ENCODE measurements around the gene NDUFS8. TPM values are rescaled to one million over a fixed set of nuclear protein-coding genes. Genes with fewer than 3 reads are reported as not detected.

The NDUFS8 gene
- total RNA-seq, 1 experiment from 2014 or later = 166 TPM

DNA sequence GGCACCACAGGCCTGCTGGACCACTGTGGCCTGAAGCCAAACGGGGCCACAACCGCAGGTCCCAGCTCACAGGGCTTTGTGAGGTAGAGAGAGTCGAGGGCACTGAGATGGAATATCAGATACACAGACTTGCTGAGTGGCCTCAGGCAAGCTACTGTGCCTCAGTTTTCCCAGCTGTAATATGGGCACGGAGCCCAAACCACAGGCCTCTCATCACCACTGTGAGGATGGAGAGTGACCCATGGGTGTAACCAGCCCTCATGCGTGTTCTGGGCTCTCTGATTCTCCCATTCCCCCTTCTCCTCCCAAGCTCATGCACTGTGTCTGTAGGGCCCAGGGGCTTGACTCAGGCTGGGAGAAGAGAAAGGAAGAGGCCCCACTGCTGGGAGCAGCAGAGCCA lies 30.8 kb upstream of the NDUFS8 start:
- H3K9me3 Mint-ChIP-seq (ENCODE audit: low read depth, unreplicated experiment) = peaks cover 3% of the 10 kb centered on the region
- no peak for DNase-seq
- CTCF ChIA-PET = no interaction called here
- H3K27me3 Mint-ChIP-seq (ENCODE audit: unreplicated experiment) = no peaks in the 10 kb centered on the region
- peaks cover 40% of the 10 kb centered on the region for H3K36me3 Mint-ChIP-seq (ENCODE audit: insufficient read depth, unreplicated experiment)
- intact Hi-C loops (cut with micrococcal nuclease; ENCODE audit: unreplicated experiment) = no loop called here
- TF ChIP-seq CTCF (IDR thresholded peaks at IDR 0.05; ENCODE audit: unreplicated experiment) = no peak
- H3K4me3 Mint-ChIP-seq (ENCODE audit: low read depth, unreplicated experiment) = no peak overlapping the region
- H3K4me1 Mint-ChIP-seq (ENCODE audit: low read depth, unreplicated experiment) = peaks cover 20% of the 10 kb centered on the region
- H3K27ac Mint-ChIP-seq (ENCODE audit: unreplicated experiment) = no peak overlapping the region
- no TSS peak for BruUV-seq (replicated peaks)

- H3K27ac Mint-ChIP-seq (ENCODE audit: unreplicated experiment) = no peak overlapping the region
- peak overlapping the region; percentile 77 for H3K4me3 Mint-ChIP-seq (ENCODE audit: low read depth, unreplicated experiment)
- no peak for TF ChIP-seq CTCF (IDR thresholded peaks at IDR 0.05; ENCODE audit: unreplicated experiment)
- DNase-seq = no peak
- peaks cover 14% of the 10 kb centered on the region for H3K4me1 Mint-ChIP-seq (ENCODE audit: low read depth, unreplicated experiment)
- CTCF ChIA-PET = no interaction called here
- no TSS peak for BruUV-seq (replicated peaks)
- H3K27me3 Mint-ChIP-seq (ENCODE audit: unreplicated experiment) = no peaks in the 10 kb centered on the region
- intact Hi-C loops (cut with micrococcal nuclease; ENCODE audit: unreplicated experiment) = no loop called here
- H3K36me3 Mint-ChIP-seq (ENCODE audit: insufficient read depth, unreplicated experiment) = peaks cover 29% of the 10 kb centered on the region
- H3K9me3 Mint-ChIP-seq (ENCODE audit: low read depth, unreplicated experiment) = no peaks in the 10 kb centered on the region
Measured at GRCh38 chr11:68002575-68002937, 27.9 kb upstream of the NDUFS8 start.

DNA sequence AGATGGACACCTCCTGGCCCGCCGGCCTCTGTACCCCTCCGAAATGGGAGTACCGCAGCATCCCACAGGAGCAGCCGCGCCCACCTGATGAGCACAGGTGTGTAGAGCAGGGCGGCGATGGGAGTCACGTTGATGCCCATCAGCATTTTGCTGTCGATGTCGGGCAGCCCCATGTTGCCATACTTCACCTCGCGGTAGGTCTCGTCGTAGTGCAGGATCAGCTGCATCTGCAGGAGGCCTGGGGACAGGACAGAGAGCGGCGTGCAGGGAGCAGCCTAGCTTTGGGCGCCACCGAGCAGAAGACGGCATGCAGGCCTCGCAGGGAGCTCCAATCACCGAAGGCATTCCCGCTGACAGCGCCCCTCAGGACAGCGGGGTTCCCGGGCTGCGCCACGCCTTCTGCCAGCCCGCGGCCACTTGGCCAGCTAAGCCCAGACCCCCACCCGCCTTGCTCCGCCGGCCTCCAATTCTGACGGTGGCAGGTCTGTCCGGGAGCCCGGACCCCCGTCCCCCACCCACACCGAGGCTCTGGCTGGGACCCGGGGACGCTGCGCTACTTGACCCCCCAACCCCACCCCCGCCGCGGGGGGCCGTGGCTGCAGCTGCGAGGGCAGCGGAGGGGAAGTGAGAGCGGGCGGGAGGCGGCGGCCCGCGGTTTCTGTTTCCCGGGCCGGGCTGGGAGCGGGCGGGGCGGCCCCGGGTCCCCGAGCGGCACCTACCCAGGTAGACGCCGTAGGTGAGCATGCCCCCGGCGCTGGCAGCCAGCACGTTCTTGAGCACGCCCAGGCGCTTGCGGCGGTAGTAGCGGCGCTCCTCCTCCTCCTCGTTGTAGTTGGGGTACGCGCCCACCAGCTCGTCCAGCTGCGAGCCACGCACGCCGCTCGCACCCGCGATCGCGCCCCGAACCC lies 27.3 kb upstream of the NDUFS8 start:
- peak overlapping the region; percentile 77 for H3K4me3 Mint-ChIP-seq (ENCODE audit: low read depth, unreplicated experiment)
- peaks cover 14% of the 10 kb centered on the region for H3K4me1 Mint-ChIP-seq (ENCODE audit: low read depth, unreplicated experiment)
- no peak overlapping the region for H3K27ac Mint-ChIP-seq (ENCODE audit: unreplicated experiment)
- no peaks in the 10 kb centered on the region for H3K27me3 Mint-ChIP-seq (ENCODE audit: unreplicated experiment)
- no TSS peak for BruUV-seq (replicated peaks)
- H3K36me3 Mint-ChIP-seq (ENCODE audit: insufficient read depth, unreplicated experiment) = peaks cover 29% of the 10 kb centered on the region
- DNase-seq = peak; percentile 60
- no peak for TF ChIP-seq CTCF (IDR thresholded peaks at IDR 0.05; ENCODE audit: unreplicated experiment)
- intact Hi-C loops (cut with micrococcal nuclease; ENCODE audit: unreplicated experiment) = no loop called here
- H3K9me3 Mint-ChIP-seq (ENCODE audit: low read depth, unreplicated experiment) = no peaks in the 10 kb centered on the region
- CTCF ChIA-PET = interaction anchor here (0.6 kb wide), 1 partner anchor 181 kb away, joined by 3 read pairs; no protein-coding TSS in a partner anchor

GRCh38 chr11:68003846-68004550 lies 26.5 kb upstream of the NDUFS8 start, which contains the start of gene UNC93B1:
Gene UNC93B1, minus strand, starts transcription at chr11:68004097. Its CDS starts 54 bp downstream, at chr11:68004043.
- H3K4me3 Mint-ChIP-seq (ENCODE audit: low read depth, unreplicated experiment) = peak within 1 kb of the TSS; percentile 77
- no peak for TF ChIP-seq CTCF (IDR thresholded peaks at IDR 0.05; ENCODE audit: unreplicated experiment)
- CTCF ChIA-PET = interaction anchor here (0.6 kb wide), 1 partner anchor 181 kb away, joined by 3 read pairs; no protein-coding TSS in a partner anchor
- H3K9me3 Mint-ChIP-seq (ENCODE audit: low read depth, unreplicated experiment) = no peaks in the 10 kb centered on the region
- peaks cover 20% of the 10 kb centered on the region for H3K4me1 Mint-ChIP-seq (ENCODE audit: low read depth, unreplicated experiment)
- peaks cover 37% of the 10 kb centered on the region for H3K36me3 Mint-ChIP-seq (ENCODE audit: insufficient read depth, unreplicated experiment)
- H3K27me3 Mint-ChIP-seq (ENCODE audit: unreplicated experiment) = no peaks in the 10 kb centered on the region
- BruUV-seq (replicated peaks) = no TSS peak
- intact Hi-C loops (cut with micrococcal nuclease; ENCODE audit: unreplicated experiment) = no loop called here
- peak within 1 kb of the TSS; percentile 20 for H3K27ac Mint-ChIP-seq (ENCODE audit: unreplicated experiment)
- DNase-seq = peak; percentile 93

Measured in Calu3 (cell line).